DND-41 (cell line): Measurements from ENCODE around the gene EPC2.

Source experiments
- ATAC-seq: fragments of 200-7000 bp; cut with Tn5 transposase; 3 replicates; pipeline ENCODE4 v1.9.1; 2021; ENCODE audit warnings: low read depth; ENCODE audit not compliant: insufficient read depth
- DNase-seq: peaks from one replicate; pipeline ENCODE4 v3.0.0-alpha.2; 2020
- H2AFZ ChIP-seq: 2 replicates; pipeline ENCODE4 v1.6.0; 2012; ENCODE audit warnings: low read depth, low read length
- H3K27ac ChIP-seq: 2 replicates; pipeline ENCODE4 v1.5.1; 2012; ENCODE audit warnings: low read length, inconsistent platforms
- H3K27me3 ChIP-seq: fragments of 200-600 bp; sonication (generic); 2 replicates; pipeline ENCODE4 v1.6.0; 2012; ENCODE audit warnings: low read length, mild to moderate bottlenecking, inconsistent platforms; ENCODE audit not compliant: insufficient read depth, poor library complexity
- H3K36me3 ChIP-seq: 2 replicates; pipeline ENCODE4 v1.5.1; 2012; ENCODE audit warnings: low read length, inconsistent platforms; ENCODE audit not compliant: insufficient read depth
- H3K4me1 ChIP-seq: 2 replicates; pipeline ENCODE4 v1.5.1; 2012; ENCODE audit warnings: mild to moderate bottlenecking, low read length; ENCODE audit not compliant: insufficient read depth
- H3K4me2 ChIP-seq: 2 replicates; pipeline ENCODE4 v1.6.0; 2012; ENCODE audit warnings: mild to moderate bottlenecking, moderate library complexity, low read length, inconsistent platforms; ENCODE audit not compliant: insufficient read depth
- H3K4me3 ChIP-seq, 2 experiments: fragments of 200-600 bp in 1 of 2; shearing (Covaris generic) in 1 of 2; 2 replicates each; pipeline ENCODE4 v1.5.1; 2012 to 2016; ENCODE audit warnings: inconsistent platforms in 2 of 2, low read length in 2 of 2, mild to moderate bottlenecking in 2 of 2, low read depth in 1 of 2, moderate library complexity in 1 of 2
- H3K79me2 ChIP-seq: 2 replicates; pipeline ENCODE4 v1.6.0; 2012; ENCODE audit warnings: low read length, inconsistent platforms; ENCODE audit not compliant: insufficient read depth
- H3K9ac ChIP-seq: 2 replicates; pipeline ENCODE4 v1.6.0; 2012; ENCODE audit warnings: low read depth, mild to moderate bottlenecking, inconsistent platforms, low read length, moderate library complexity
- H3K9me3 ChIP-seq: 2 replicates; pipeline ENCODE4 v1.5.1; 2012; ENCODE audit warnings: low read length, moderate library complexity, mild to moderate bottlenecking, inconsistent platforms; ENCODE audit not compliant: insufficient read depth, severe bottlenecking
- H4K20me1 ChIP-seq: 2 replicates; pipeline ENCODE4 v1.6.0; 2012; ENCODE audit warnings: low read length; ENCODE audit not compliant: insufficient read depth
- EZH2 ChIP-seq: IDR thresholded peaks from 3 replicates; pipeline ENCODE4 v1.6.1; 2012; ENCODE audit warnings: borderline replicate concordance, low read depth, mild to moderate bottlenecking, moderate library complexity, low read length, inconsistent platforms; ENCODE audit not compliant: severe bottlenecking
- TF ChIP-seq, protein P1 (sequence below): IDR thresholded peaks from 2 replicates; pipeline ENCODE4 v1.5.1; 2012; ENCODE audit warnings: borderline replicate concordance, low read length, moderate library complexity, mild to moderate bottlenecking; ENCODE audit not compliant: poor library complexity, severe bottlenecking; ENCODE audit errors: extremely low read depth

Gene EPC2

DNA sequence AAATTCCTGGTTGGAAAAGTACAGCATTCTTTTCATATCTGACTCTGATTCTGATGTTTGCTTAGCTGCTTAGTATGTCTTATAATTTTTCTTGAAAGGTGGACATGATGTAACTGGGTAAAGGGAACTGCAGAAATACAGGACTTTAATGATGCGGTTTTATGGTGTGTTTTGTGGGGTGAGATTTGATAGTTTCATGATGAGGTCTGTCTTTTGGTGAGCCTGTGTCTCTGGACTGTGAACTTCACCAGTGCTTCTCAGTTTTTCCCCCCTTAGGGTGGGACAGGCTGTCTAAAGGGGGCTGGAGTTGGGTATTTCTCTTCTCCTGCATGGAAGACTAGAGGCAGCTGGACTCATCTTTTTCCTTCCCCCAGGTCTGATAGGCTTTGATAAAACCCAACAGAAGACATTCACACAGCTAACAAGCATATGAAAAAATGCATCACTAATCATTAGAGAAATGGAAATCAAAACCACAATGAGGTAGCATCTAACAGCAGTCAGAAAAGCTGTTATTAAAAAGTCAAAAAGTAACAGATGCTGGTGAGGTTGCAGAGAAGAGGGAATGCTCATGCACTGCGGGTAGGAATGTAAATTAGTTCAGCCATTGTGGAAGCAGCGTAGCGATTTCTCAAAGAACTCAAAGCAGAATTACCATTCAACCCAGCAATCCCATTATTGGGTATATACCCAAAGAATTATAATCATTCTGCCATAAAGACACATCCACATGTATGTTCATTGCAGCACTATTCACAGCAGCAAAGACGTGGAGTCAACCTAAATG lies 77.6 kb downstream of the EPC2 start:
- Histone ChIP-seq H3K9ac (no peak overlapping the region), H4K20me1 (peaks cover 68% of the 10 kb centered on the region), H3K4me1 (no peaks in the 10 kb centered on the region), H2AFZ (no peak overlapping the region), H3K79me2 (peaks cover 98% of the 10 kb centered on the region), H3K27ac (no peak overlapping the region), H3K9me3 (no peaks in the 10 kb centered on the region), H3K4me2 (no peak overlapping the region), H3K4me3 (no peak overlapping the region), H3K36me3 (peaks cover 12% of the 10 kb centered on the region; the same call in 1 of the 2 replicates), H3K27me3 (no peaks in the 10 kb centered on the region)
- ATAC-seq (no peak), DNase-seq (no peak)
- TF ChIP-seq EZH2 = no peak
- TF ChIP-seq, protein P1, sequence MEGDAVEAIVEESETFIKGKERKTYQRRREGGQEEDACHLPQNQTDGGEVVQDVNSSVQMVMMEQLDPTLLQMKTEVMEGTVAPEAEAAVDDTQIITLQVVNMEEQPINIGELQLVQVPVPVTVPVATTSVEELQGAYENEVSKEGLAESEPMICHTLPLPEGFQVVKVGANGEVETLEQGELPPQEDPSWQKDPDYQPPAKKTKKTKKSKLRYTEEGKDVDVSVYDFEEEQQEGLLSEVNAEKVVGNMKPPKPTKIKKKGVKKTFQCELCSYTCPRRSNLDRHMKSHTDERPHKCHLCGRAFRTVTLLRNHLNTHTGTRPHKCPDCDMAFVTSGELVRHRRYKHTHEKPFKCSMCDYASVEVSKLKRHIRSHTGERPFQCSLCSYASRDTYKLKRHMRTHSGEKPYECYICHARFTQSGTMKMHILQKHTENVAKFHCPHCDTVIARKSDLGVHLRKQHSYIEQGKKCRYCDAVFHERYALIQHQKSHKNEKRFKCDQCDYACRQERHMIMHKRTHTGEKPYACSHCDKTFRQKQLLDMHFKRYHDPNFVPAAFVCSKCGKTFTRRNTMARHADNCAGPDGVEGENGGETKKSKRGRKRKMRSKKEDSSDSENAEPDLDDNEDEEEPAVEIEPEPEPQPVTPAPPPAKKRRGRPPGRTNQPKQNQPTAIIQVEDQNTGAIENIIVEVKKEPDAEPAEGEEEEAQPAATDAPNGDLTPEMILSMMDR = no peak

DNA sequence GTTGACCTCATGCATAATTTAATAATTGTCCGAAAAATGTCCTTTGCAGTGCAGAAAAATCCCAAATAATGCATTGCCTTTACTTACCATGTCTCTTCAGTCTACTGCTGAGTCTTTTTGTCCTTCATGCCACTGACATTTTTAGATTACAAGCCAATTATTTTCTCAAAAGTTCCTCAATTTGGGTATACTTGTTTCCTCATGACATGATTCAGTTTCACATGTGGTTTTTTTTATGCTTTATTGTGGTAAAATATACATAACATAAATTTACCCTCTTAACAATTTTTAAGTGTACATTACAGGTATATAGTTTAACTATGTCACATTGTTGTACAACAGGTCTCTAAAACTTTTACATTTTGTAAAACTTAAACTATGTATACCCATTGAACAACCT lies 81.0 kb downstream of the EPC2 start:
- Histone ChIP-seq H3K36me3 (no peaks in the 10 kb centered on the region), H2AFZ (no peak overlapping the region), H3K79me2 (peaks cover 92% of the 10 kb centered on the region), H3K4me2 (no peak overlapping the region), H3K27ac (no peak overlapping the region), H3K4me3 (no peak overlapping the region), H3K27me3 (no peaks in the 10 kb centered on the region), H3K9me3 (no peaks in the 10 kb centered on the region), H3K4me1 (no peaks in the 10 kb centered on the region), H3K9ac (no peak overlapping the region), H4K20me1 (peaks cover 58% of the 10 kb centered on the region)
- no peak for TF ChIP-seq EZH2
- TF ChIP-seq, protein P1 = no peak
- ATAC-seq (0 out of 3 replicates have a peak, but pooled peaks have one; percentile 33), DNase-seq (no peak)

DNA sequence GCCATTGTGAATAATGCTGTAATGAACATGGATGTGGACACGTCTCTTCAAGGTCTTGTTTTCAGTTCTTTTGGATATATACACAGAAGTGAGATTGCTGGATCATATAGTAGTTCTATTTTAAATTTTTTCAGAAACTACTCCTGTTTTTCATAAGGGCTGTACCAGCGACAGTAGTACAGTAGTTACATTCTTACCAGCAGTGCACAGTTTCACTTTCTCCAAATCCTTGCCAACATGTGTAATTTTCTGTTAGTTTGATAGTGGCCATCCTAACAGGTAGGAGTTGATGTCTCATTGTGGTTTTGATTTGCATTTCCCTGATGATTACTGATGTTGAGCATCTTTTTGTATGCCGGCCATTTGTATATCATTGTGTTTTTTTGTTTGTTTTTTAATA lies 81.7 kb downstream of the EPC2 start:
- Histone ChIP-seq H3K4me3 (no peak overlapping the region), H3K4me2 (no peak overlapping the region), H3K4me1 (no peaks in the 10 kb centered on the region), H3K9ac (no peak overlapping the region), H3K79me2 (peaks cover 92% of the 10 kb centered on the region), H3K9me3 (no peaks in the 10 kb centered on the region), H3K27me3 (no peaks in the 10 kb centered on the region), H3K36me3 (no peaks in the 10 kb centered on the region), H3K27ac (no peak overlapping the region), H4K20me1 (peaks cover 62% of the 10 kb centered on the region), H2AFZ (no peak overlapping the region)
- no peak for TF ChIP-seq EZH2
- TF ChIP-seq, protein P1 = no peak
- ATAC-seq (peak; percentile 52; the same call in 1 of the 3 replicates), DNase-seq (no peak)
